Urothelium cell line (cell line): ENCODE results near the gene TMEM161B.
A peak's percentile ranks its signal among the peaks of the same experiment; 100 is the strongest.
"Not testable (repeated sequence)": the region's sequence is repeated elsewhere in the genome, so short reads cannot be mapped to it uniquely, and the experiment has no call there.

ENCODE experiments used
- DNase-seq: peaks from one replicate; pipeline ENCODE4 v3.0.0; 2011; ENCODE audit warnings: low spot score, mixed read lengths
- FAIRE-seq: peaks from 2 replicates; lab custom pipeline; 2011; peaks lifted over from hg19 to GRCh38; lab: Jason Lieb, UNC

Gene TMEM161B

GRCh38 chr5:88188458-88189132 lies 80.0 kb downstream of the TMEM161B start:
- FAIRE-seq = no peak
- DNase-seq = no peak

GRCh38 chr5:88183255-88183654 lies 85.4 kb downstream of the TMEM161B start:
- FAIRE-seq (no peak), DNase-seq (no peak)

DNA sequence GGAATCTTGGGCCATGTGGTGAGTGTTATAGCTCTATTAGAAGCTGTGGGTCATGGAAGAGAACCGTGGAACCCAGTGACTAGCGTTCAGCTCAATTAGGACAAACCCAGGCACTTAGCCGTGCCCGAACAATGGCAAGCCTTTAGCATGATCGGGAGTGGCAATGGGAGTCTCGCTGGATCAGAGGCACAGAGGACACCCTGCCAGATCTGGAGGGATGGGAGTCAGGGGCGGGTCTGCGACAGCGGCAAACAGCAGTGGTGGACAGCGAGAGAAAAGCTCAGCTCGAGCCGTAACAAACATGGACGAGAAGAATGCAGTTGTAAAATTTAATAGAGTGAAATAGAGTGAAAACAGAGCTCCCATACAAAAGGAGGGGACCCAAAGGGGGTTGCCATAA lies 91.2 kb downstream of the TMEM161B start:
- not testable (repeated sequence) for FAIRE-seq, DNase-seq

DNA sequence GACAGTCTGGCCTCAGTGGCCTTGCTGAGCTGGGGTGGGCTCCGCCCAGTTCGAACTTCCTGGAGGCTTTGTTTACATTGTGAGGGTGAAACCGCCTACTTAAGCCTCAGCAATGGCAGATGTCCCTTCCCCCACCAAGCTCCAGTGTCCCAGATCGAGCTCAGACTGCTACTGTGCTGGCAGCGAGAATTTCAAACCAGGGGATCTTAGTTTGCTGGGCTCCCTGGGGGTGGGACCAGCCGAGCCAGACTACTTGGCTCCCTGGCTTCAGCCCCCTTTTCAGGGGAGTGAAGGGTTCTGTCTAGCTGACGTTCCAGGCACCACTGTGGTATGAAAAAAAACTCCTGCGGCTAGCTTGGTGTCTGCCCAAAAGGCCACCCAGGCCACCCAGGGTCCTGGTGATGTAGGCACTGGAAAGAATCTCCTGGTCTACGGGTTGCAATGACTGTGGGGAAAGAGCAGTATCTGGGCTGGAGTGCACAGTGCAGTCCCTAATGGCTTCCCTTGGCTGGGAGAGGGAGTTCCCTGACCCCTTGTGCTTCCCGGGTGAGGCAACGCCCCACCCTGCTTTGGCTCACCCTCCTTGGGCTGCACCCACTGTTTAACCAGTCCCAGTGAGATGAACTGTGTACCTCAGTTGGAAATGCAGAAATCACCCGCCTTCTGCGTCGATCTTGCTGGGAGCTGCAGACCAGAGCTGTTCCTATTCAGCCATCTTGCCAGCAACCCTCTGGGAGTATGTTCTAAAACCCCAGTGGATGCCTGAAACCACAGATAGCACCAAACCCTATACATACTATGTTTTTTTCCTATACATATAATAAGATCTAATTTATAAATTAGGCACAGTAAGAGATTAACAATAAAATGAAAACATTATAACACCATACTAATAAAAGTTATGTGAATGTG lies 95.5 kb downstream of the TMEM161B start:
- FAIRE-seq (no peak), DNase-seq (no peak)

DNA sequence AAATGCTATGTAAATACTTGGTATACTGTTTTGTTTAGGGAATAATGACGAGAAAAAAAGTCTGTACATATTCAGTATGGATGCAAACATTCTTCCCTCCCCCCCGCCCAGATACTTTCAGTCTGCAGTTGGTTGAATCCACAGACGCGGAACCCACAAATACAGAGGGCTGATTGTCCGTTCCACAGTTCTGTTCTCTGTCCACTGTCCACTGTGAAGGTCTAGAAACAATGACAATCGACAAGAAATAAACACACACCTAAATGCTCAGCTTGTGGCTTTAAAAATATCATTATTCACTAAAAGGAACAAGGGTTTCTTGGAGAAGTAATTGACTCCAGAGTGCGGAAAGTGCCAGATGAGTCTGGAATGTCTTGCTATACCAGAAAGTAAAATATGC lies 109.1 kb downstream of the TMEM161B start:
- FAIRE-seq = no peak
- DNase-seq = no peak

- no peak for FAIRE-seq
Measured at GRCh38 chr5:88158056-88158455, 110.6 kb downstream of the TMEM161B start.

GRCh38 chr5:88154891-88155290 lies 113.8 kb downstream of the TMEM161B start:
- FAIRE-seq (no peak), DNase-seq (no peak)

More at GRCh38 chr5:88158056-88158455, 110.6 kb downstream of the TMEM161B start:
- DNase-seq = no peak

DNA sequence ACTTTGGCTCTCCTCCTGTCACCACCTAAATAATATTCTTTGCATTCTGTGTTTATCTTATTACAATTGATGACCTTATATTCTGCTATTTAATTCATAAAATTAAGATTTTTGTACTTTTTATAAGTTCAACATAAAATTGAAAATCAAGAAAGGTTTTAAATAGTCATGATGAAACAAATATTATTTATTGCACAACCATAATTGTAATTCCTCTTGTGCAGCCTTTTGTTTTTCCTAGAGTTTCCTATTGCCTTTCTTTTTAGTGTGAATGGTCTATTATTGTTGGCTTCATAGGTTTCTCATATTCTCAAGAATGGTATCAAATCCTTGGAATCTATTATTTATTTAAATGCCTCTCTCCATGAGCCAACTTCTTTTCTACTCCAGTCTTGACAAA lies 117.9 kb downstream of the TMEM161B start:
- no peak for FAIRE-seq
- DNase-seq = no peak

DNA sequence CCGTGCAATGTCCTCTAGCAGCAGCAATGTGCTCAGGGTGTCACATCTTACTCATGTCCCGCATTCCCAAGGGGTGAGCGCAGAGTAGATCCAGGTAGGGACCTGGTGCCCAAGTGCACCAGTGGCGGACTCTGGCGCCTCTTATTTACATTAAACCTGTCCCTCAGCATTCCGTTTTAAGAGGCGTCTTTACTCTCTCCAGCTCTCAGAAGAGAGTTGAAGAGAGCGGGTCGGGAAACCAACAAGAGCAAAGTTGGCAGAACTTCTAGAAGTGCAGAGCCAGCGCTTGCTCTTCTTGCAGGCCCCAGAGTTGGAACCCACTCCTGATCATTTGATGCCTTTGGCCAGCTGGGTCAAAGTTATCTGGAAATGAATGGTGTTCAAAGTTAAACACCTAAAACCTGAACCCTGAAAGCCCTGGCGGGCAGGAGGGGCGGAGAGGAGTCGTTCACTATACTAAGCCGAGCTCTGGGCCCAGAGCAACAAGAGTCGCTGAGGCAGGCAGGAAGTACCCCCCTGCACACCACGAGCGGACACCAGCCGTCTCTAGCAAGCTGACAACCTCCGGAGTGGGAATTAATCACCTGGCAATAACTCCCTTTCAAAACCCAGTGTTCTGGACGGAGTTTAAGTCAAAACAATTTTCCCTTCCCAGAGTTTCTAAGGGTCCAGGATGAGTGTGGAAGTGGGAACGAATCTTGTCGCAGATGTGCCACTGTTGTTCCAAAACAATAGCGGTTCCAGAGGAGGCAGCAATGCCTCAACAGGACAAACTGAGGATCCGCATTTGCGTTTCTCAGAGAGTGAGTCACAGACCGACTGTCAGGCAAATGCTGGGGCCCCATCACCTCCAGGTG lies 122.8 kb downstream of the TMEM161B start:
- peak; percentile 18 for DNase-seq
- FAIRE-seq = no peak

- no peak for FAIRE-seq
- no peak for DNase-seq
Measured at GRCh38 chr5:88145221-88145610, 123.4 kb downstream of the TMEM161B start.
